ENCODE data around the gene ZNF506.

DNA sequence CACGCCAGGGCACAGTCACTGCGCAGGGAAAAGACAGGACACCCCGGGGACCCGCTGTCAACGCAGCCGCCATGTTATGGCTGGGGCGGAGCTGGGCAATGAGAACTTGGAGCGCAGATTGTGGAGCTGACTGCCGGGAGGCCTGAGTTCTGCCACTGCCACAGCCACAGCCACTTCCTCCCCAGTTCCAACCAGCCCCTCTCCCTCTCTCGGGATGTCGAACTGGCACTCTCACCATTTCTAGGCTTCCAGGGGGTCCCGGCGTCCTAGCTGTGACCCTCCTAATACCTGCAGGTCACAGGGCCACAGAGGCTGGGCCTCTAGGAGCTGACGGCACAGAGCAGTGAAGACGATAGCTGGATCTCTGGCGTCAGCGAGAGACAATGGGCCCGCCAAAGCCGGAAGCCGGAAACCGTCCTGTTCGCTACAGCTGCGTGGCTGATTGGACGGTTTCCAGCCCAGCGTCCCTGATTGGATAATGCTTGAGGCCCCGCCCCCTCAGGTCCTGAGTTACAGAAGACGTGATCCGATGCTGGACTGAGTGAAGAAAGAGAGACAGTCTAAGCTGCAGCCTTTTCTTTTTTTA is at the start of gene ZNF506:
- TF ChIP-seq, protein P1, sequence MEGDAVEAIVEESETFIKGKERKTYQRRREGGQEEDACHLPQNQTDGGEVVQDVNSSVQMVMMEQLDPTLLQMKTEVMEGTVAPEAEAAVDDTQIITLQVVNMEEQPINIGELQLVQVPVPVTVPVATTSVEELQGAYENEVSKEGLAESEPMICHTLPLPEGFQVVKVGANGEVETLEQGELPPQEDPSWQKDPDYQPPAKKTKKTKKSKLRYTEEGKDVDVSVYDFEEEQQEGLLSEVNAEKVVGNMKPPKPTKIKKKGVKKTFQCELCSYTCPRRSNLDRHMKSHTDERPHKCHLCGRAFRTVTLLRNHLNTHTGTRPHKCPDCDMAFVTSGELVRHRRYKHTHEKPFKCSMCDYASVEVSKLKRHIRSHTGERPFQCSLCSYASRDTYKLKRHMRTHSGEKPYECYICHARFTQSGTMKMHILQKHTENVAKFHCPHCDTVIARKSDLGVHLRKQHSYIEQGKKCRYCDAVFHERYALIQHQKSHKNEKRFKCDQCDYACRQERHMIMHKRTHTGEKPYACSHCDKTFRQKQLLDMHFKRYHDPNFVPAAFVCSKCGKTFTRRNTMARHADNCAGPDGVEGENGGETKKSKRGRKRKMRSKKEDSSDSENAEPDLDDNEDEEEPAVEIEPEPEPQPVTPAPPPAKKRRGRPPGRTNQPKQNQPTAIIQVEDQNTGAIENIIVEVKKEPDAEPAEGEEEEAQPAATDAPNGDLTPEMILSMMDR (IDR thresholded peaks at IDR 0.05; ENCODE audit: poor library complexity), result no peak
- TF ChIP-seq EZH2 (IDR thresholded peaks at IDR 0.05; ENCODE audit: borderline replicate concordance) (no peak), EZH2phosphoT487 (IDR thresholded peaks at IDR 0.05; ENCODE audit: low read depth, severe bottlenecking, unreplicated experiment) (no peak)
